C4-2B (cell line): ENCODE data around the gene PRKAG3.

Experiments used
- ZFX ChIP-seq: fragments of 450-650 bp; IDR thresholded peaks from 2 replicates; pipeline ENCODE4 v1.6.1; 2017
- TF ChIP-seq, protein P1 (sequence below): fragments of 450-650 bp; conservative IDR thresholded peaks from 2 replicates; pipeline ENCODE4 v1.5.1; 2017; ENCODE audit warnings: mild to moderate bottlenecking

DNA sequence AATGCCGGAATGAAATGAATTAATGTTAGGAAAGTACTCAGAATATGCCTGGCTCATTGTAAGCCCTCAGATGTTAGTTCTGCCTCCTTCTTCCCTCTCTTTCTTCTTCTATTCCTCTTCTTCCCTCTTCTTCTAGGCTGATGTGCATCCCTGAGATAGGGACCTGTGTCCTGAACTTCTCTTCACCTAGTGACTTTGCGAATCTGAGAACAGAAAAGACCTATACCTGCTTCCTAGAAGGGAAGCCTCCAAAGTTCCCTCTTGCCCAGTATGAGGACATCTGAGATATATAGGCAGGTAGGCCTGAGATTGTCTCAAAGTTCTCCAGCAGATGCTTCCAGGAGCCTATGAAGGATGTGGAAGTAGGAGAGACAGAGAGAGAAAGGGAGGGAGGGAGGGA is 57.7 kb downstream of the PRKAG3 start:
- TF ChIP-seq, protein P1, sequence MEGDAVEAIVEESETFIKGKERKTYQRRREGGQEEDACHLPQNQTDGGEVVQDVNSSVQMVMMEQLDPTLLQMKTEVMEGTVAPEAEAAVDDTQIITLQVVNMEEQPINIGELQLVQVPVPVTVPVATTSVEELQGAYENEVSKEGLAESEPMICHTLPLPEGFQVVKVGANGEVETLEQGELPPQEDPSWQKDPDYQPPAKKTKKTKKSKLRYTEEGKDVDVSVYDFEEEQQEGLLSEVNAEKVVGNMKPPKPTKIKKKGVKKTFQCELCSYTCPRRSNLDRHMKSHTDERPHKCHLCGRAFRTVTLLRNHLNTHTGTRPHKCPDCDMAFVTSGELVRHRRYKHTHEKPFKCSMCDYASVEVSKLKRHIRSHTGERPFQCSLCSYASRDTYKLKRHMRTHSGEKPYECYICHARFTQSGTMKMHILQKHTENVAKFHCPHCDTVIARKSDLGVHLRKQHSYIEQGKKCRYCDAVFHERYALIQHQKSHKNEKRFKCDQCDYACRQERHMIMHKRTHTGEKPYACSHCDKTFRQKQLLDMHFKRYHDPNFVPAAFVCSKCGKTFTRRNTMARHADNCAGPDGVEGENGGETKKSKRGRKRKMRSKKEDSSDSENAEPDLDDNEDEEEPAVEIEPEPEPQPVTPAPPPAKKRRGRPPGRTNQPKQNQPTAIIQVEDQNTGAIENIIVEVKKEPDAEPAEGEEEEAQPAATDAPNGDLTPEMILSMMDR = no peak
- no peak for TF ChIP-seq ZFX
